Tibial artery (tissue), 4 donors: ENCODE data around the gene XRCC4.
"Not testable (repeated sequence)": the region's sequence is repeated elsewhere in the genome, so short reads cannot be mapped to it uniquely, and the experiment has no call there.

Experiments
- DNase-seq, 2 donors: peaks; one replicate each; pipeline ENCODE4 v3.0.0-alpha.2; 2019
- H3K27ac ChIP-seq, 2 donors: fragments of 200-600 bp; sonication (generic) in 1 of 2; 1 replicate in 1 of 2; 2 replicates in 1 of 2; pipeline ENCODE4 v1.5.1; 2018 to 2019; ENCODE audit warnings: mild to moderate bottlenecking in 1 of 2
- H3K27me3 ChIP-seq, 2 donors: fragments of 200-600 bp; sonication (generic) in 1 of 2; one replicate each; pipeline versions ENCODE4 v1.5.1 to v1.6.0; 2016 to 2019
- H3K36me3 ChIP-seq, 3 donors: fragments of 200-600 bp; sonication (generic) in 2 of 3; one replicate each; pipeline ENCODE4 v1.5.1; 2016 to 2019; ENCODE audit warnings: mild to moderate bottlenecking in 2 of 3
- H3K4me1 ChIP-seq, 4 donors: fragments of 200-600 bp; sonication (generic) in 2 of 4; 1 replicate in 3 of 4; 2 replicates in 1 of 4; pipeline ENCODE4 v1.5.1; 2016 to 2019
- H3K4me3 ChIP-seq, 2 donors: fragments of 200-600 bp; sonication (generic) in 1 of 2; 1 replicate in 1 of 2; 2 replicates in 1 of 2; pipeline ENCODE4 v1.5.1; 2018 to 2019; ENCODE audit warnings: mild to moderate bottlenecking in 2 of 2
- H3K9me3 ChIP-seq, 3 donors: fragments of 200-600 bp; sonication (generic) in 1 of 3; one replicate each; pipeline ENCODE4 v1.5.1; 2016 to 2019
- CTCF ChIP-seq, 2 experiments: fragments of 200-600 bp in 1 of 2; fragments of 450-650 bp in 1 of 2; IDR thresholded peaks; one replicate each; pipeline ENCODE4 v1.5.1; 2017 to 2019; ENCODE audit warnings: antibody characterized with exemption in 2 of 2, mild to moderate bottlenecking in 1 of 2, moderate library complexity in 1 of 2
- intact Hi-C: fragments of 100-400 bp; cut with DNase I; formaldehyde crosslinking; loops from one replicate; pipeline ENCODE4 v1.15.0; 2023; ENCODE audit warnings: low total_unique reads

Gene XRCC4

GRCh38 chr5:83151821-83152220 lies 74.5 kb downstream of the XRCC4 start:
- H3K9me3 ChIP-seq: no peaks in the 10 kb centered on the region
- H3K27me3 ChIP-seq: no peaks in the 10 kb centered on the region
- intact Hi-C loops: no loop called here
- no peak overlapping the region for H3K27ac ChIP-seq
- no peak for DNase-seq
- H3K4me3 ChIP-seq: no peak overlapping the region
- no peak for TF ChIP-seq CTCF (IDR thresholded peaks at IDR 0.05)
- H3K36me3 ChIP-seq: no peaks in the 10 kb centered on the region
- no peaks in the 10 kb centered on the region for H3K4me1 ChIP-seq

GRCh38 chr5:83152996-83153395 lies 75.6 kb downstream of the XRCC4 start:
- H3K27ac ChIP-seq, H3K4me3 ChIP-seq, H3K9me3 ChIP-seq, DNase-seq, H3K36me3 ChIP-seq, H3K4me1 ChIP-seq, H3K27me3 ChIP-seq, intact Hi-C loops: not testable (repeated sequence)

- Histone ChIP-seq H3K27me3 (no peaks in the 10 kb centered on the region), H3K4me3 (no peak overlapping the region), H3K36me3 (no peaks in the 10 kb centered on the region), H3K4me1 (no peaks in the 10 kb centered on the region), H3K27ac (no peak overlapping the region), H3K9me3 (no peaks in the 10 kb centered on the region)
- intact Hi-C loops: no loop called here
- TF ChIP-seq CTCF (IDR thresholded peaks at IDR 0.05): no peak
- DNase-seq: no peak
Observed at GRCh38 chr5:83156001-83156400, 78.7 kb downstream of the XRCC4 start.

GRCh38 chr5:83157163-83157562 lies 79.8 kb downstream of the XRCC4 start:
- Histone ChIP-seq H3K4me1 (no peaks in the 10 kb centered on the region), H3K4me3 (no peak overlapping the region), H3K27me3 (no peaks in the 10 kb centered on the region), H3K36me3 (no peaks in the 10 kb centered on the region), H3K27ac (no peak overlapping the region), H3K9me3 (no peaks in the 10 kb centered on the region)
- DNase-seq: no peak
- no peak for TF ChIP-seq CTCF (IDR thresholded peaks at IDR 0.05)
- intact Hi-C loops: no loop called here

- no peak for TF ChIP-seq CTCF (IDR thresholded peaks at IDR 0.05)
- Histone ChIP-seq H3K9me3 (no peaks in the 10 kb centered on the region), H3K4me1 (no peaks in the 10 kb centered on the region), H3K27me3 (no peaks in the 10 kb centered on the region), H3K36me3 (no peaks in the 10 kb centered on the region), H3K4me3 (no peak overlapping the region), H3K27ac (no peak overlapping the region)
- no peak for DNase-seq
- intact Hi-C loops: no loop called here
Observed at GRCh38 chr5:83162601-83163000, 85.3 kb downstream of the XRCC4 start.

- intact Hi-C loops: no loop called here
- no peak for TF ChIP-seq CTCF (IDR thresholded peaks at IDR 0.05)
Observed at GRCh38 chr5:83167538-83167937, 90.2 kb downstream of the XRCC4 start.

More at GRCh38 chr5:83167538-83167937, 90.2 kb downstream of the XRCC4 start:
- Histone ChIP-seq H3K9me3 (no peaks in the 10 kb centered on the region), H3K36me3 (no peaks in the 10 kb centered on the region), H3K27me3 (no peaks in the 10 kb centered on the region), H3K4me3 (no peak overlapping the region), H3K27ac (no peak overlapping the region), H3K4me1 (no peaks in the 10 kb centered on the region)
- no peak for DNase-seq
